HG03439 (cell line): ENCODE results near the gene FHAD1.
"Not testable (repeated sequence)": the region's sequence is repeated elsewhere in the genome, so short reads cannot be mapped to it uniquely, and the experiment has no call there.

ENCODE experiments used
- ATAC-seq: cut with Tn5 transposase; IDR thresholded peaks from one replicate; pipeline ENCODE4 v1.9.1; 2021; ENCODE audit warnings: mild to moderate bottlenecking, moderate library complexity; ENCODE audit not compliant: unreplicated experiment

The FHAD1 gene

DNA sequence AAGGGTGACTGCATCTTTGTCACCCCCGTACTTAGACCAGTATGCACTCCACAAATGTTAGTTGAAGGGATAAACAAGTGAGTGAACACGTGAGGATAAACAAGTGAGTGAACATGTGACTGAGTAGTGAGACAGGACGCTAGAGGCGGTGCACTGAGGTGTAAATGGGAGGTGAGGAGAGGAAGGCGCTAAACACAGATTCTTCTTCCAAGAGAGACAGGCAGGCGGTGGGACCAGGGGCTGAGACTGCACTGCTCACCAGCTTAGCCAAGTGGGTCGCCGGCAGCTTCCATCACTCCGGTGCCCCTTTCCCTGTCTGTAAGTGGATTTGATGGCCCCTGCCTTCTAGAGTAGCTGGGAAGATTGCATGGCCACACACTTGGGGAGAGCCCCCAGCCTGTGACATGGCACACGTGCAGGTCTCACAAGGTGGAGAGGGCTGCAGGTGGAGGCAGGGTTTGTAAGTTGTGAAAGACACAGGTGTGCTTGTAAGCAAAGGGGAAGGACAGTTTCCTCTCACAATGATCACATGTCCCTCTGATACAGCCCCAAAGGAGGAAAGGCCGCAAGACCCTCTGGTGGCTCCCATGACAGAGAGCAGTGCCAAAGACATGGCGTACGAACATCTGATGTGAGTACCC, 115.2 kb downstream of the FHAD1 start:
- ATAC-seq = no peak

DNA sequence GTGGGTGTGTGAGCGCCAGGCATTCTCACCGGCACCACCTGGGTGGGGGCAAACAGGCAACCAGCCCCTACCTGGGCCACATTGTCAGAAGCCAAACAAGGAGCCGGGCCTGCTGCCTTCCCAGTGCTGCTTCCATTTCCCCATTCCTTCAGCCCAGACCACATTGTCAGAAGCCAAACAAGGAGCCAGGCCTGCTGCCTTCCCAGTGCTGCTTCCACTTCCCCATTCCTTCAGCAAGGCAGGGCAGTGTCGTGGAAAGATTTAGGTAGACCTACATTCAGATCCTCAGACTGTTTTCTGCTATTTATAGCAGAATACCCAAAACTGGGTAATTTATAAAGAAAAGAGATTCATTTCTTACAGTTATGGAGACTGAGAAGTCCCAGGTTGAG, 115.7 kb downstream of the FHAD1 start:
- no peak for ATAC-seq

DNA sequence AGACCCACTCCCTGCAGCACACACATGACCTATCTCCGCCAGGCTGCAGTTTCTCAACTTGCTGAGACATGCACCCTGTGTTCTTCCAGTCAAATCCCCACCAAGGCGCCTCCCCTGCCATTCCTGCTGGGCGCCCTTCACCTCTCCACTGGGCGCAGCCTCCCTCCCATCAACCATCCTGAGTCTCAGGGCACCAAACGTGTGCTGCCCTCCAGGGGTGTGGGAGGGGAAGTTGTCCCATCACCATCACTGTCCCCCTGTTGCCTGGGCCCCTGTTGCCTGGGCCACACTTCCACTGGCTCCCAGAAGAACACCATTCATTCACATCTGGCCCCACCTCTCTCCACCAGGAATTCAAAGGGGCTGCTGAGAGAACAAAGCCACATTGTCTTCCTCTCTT, 117.7 kb downstream of the FHAD1 start:
- no peak for ATAC-seq

DNA sequence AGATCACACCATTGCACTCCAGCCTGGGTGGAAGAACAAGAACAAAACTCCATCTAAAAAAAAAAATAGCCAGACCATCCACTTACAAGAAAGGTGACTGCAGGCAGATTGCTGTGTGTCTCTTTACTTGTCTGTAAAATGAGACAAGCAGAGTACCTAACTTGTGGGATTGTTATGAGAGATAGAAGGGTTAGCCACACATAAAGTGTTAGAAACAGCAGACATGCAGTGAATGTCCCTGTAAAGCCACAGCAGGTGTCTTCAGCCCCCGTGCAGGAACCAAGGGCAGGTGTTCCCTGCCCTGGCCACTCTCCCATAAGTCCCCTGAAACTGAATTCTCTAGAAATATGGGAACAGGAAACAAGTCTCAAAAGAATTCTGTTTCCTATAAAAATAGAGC, 121.9 kb downstream of the FHAD1 start:
- no peak for ATAC-seq

DNA sequence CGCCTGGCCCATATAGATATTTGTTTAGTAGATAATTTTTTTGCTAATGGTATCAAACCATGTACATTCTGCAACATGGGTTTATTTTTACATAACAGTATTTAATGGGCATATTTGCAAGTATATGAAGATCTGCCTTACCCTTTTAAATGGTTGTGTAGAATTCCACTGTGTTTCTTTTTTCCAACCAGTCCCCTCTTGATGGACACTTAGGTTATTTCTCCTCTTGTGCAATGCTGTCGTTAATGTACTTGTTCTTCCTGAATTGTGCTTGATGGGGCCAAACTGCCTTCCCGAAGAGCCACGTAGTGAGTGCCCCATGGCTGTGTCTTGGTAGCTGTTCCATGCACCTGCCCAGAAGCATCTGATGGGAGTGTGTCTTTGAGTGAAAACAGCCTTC, 123.2 kb downstream of the FHAD1 start:
- ATAC-seq = no peak

DNA sequence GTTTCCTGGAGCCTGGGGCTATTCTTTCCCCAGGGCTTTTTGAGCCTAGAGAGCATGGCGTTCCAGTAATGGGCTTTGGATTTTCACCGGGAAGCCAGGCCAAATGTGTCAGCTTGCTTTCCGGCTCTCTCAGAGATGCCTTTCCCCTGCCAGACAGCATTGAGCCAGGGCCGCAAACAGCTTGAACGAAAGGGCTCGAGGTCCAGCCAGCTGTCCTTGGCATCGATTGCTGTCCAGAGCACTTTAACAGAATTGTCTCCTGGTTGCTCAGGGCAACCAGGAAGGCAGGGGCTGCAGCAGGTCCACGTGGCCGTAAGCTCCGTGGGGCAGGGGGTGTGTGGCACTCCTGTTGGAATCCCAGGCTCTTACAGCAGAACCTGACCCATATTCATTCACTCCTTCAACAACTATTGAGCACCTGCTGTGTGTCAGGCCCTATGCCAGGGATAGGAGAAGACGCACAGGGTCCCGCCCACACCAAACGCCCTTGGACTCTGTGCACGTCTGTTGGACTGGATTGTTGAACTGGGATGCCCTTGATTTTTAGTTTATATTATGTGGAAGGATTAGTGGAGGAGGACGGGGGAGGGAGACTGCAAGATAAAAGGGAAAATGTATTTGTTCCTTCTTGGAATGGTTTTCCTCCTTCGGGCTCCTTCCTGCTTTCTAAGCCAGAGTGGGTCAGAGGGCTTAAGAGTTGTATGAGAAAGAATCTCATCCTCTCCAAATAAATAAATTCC, 123.9 kb downstream of the FHAD1 start:
- ATAC-seq = no peak

DNA sequence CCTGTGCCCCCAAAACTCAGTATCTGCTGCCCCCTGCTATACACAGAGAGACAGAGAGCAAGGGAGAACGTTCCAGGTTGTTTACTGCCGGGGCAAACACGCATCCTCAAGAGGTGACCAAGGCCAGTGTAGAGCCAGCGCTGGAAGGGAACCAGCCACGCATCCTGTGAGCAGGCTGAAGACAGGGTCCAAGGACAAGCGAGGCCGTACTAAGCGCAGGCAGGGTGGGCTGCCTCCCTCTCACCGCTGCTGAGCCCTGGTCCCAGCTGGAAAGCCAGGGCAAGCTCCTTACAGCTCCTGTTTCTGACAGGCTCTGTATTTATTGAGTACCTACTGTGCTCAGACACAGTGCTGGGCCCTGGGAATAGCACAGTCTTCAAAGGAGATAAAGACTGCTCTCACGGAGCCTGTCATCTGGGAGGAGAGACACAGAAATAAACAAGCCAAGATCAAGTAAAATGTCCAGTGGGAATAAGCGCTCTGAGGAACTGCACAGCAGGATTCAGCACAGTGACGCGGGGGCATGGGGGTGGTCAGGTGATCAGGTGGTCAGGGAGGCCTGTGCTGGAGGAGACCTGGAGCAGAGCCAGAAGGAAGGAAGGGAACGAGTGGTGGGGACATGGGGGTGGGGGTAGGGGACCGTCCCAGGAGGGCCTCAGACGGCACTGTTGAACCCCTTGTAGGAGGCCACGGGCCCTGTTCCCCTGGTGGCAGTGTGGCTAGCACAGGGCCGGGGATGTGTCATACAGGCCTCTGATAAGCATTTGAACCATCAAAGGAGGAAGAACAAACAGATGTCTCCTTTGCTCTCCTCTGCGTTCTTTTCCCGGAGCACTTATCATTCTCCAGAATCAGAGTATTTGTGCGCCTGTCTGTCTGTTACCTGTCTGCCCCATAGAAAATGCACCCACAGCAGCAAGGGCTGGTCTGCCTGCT, 124.9 kb downstream of the FHAD1 start:
- ATAC-seq = no peak

DNA sequence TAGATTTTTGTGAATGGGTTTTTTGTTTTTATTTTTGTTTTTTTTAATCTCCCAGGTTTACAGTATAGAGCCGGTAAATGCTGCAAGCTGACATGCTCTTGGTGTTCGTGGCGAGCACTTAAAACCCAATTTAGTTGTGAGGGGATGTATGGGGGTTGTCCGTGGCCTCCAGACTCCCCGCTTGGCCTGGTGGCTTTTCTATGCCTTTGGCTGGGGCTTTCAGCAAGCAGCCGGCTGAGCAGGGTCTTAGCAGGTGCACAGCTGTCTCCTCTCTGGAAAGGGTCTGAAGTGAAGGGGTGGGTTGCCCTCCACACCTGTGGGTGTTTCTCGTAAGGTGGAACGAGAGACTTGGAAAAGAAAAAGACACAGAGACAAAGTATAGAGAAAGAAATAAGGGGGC, 131.7 kb downstream of the FHAD1 start:
- no peak for ATAC-seq

DNA sequence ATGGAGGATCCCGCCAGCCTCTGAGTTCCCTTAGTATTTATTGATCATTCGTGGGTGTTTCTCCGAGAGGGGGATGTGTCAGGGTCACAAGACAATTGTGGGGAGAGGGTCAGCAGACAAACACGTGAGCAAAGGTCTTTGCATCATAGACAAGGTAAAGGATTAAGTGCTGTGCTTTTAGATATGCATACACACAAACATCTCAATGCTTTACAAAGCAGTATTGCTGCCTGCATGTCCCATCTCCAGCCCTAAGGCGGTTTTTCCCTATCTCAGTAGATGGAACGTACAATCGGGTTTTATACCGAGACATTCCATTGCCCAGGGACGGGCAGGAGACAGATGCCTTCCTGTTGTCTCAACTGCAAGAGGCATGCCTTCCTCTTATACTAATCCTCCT, 132.1 kb downstream of the FHAD1 start:
- ATAC-seq = not testable (repeated sequence)

DNA sequence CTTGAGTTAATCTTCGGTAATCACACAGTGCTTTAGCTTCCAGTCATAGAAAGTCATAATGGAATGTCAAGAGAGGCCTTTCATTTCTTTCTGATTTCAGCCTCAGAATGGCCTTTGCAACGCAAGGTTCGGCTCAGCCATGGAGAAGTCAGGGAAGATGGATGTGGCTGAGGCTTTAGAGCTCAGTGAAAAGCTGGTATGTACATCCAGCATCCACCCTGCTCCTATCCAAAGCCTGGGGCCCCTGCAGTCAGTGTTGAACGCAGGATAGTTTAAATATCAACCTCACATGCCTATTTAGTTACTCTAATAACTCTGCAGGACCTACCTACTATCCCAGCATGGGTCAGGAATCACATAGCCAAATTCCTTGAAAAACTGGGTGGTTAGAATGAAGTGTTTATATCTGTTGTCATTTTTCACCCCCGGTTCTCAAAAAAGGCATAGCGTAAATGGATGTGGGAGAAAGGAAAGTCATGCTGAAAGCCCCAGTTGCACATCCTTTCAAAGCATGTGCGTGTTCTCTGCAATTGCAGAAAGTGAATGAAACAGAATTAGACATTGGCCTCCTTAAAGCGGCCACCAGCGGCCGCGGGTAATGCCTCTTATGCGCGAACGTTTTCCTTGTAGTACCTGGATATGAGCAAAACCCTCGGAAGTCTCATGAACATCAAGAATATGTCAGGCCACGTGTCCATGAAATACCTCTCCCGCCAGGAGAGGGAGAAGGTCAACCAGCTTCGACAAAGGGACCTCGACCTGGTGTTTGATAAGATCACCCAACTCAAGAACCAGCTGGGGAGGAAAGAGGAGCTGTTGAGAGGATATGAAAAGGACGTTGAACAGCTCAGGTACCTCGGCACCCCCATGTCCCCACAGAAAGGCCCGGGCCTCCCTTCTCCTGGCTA, 133.8 kb downstream of the FHAD1 start:
- no peak for ATAC-seq

DNA sequence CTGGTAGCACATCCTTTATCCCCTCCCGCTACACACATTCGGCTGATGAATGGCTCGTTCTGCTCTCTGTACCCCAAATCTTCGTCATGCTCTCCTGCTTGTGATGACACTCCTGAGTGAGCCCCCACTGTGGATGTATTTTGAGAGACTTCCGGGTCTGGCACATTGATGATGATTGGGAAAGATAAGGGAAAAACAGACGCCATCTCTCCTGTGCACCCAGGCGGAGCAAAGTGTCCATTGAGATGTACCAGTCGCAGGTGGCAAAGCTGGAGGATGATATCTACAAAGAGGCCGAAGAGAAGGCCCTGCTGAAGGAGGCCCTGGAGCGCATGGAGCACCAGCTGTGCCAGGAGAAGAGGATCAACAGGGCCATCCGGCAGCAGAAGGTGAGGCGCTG, 134.8 kb downstream of the FHAD1 start:
- ATAC-seq = no peak

DNA sequence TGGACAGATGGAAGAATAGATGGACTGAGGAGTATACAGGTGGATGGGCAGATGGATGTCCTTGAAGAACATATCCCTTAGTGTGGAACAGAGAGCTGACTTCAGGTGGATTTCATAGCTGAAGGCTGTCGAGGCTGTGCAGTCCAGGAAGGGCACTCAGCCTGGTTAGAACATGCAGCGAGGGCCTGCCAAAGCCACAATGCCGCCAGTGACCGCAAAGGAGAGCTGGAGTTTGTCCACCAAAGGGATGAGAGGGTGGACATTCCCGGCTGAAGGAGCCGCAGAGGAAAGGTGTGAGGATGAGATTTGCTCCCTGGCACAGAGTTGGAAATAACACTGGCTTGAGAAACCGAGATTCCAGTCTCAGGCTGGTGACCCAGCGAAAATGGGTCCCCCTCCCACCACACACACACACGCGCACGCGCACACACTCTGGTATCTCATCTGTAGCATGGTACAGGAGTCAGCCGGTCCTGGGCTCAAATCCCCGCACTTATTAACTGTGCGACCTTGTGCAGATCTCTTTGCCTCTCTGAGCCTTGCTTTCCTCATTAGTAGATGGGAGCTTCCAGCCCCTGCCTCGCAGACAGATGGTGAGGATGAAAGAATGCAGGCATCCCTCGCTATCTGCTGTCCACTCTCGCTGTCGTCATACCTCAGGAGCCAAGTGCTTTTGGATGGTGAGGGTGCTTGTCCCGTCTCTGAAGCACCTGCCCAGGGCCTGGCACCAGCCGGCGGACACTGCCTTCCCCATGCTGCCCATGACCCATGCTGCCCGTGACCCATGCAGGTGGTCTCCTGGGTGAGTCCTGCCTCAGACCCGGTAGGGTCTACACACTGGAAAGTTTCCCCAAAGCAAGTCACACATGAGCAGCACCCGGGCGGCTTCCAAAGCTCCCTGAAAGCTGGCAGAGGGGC, 135.8 kb downstream of the FHAD1 start:
- ATAC-seq = no peak

DNA sequence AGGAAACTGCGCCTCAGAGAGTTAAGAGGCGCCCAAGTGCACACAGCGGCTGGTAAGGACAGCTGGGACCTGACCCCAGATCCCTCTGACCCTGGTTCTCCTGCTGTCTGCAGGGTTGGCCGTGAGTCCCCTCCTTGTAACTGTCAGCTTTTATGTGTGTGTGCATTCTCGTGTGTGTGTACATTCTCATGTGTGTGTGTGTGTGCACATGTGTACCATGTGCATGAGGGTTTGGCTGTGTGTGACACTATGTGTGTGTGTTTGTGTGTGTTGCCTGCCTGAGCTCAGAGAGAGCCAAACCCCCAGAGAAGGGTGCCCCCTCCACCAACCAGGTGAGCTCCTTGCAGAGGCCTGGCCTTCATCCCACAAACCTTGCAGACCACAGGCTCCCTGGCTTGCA, 136.8 kb downstream of the FHAD1 start:
- ATAC-seq = no peak

DNA sequence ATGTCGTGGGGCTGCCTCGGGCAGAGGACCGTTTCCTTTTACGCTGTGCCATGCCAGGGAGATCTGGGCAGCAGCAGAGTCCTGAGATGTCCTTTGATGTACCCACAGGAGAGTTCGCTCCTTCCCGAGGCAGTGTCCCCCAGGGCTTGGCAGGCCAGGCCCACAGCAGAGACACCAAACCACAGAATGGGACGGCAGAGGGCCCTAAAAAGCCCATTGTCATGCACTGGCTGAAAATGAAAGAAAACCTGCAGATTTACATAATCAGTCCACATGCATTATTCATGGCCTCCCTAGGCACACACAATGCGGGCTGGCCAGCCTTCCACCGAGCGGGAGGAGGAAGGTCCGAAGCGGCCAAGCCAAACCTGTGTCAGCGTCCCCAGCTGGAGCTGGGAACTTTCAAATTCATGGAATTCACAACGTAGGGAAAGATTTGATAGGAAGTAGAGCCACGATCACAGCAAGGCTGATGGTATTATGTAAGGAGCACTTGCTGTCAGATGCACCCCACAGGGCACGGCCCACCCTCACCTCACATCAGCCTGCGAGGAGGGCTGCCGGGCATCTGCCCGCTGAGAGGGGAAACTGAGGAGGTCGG, 137.4 kb downstream of the FHAD1 start:
- no peak for ATAC-seq

DNA sequence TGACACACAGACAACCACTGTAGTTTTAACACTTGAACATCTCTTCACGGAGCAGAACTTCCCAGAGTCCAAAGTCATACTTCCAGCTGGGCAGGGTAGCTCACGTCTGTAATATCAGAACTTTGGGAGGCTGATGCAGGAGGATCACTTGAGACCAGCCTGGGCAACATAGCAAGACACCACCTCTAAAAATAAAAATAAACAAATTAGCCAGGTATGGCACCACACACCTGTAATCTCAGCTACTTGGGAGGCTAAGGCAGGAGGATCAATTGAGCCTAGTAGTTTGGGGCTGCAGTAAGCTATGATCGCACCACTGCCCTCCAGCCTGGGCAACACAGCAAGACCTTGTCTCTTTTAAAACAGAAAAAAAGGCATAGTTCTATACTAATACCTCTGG, 138.4 kb downstream of the FHAD1 start:
- no peak for ATAC-seq

DNA sequence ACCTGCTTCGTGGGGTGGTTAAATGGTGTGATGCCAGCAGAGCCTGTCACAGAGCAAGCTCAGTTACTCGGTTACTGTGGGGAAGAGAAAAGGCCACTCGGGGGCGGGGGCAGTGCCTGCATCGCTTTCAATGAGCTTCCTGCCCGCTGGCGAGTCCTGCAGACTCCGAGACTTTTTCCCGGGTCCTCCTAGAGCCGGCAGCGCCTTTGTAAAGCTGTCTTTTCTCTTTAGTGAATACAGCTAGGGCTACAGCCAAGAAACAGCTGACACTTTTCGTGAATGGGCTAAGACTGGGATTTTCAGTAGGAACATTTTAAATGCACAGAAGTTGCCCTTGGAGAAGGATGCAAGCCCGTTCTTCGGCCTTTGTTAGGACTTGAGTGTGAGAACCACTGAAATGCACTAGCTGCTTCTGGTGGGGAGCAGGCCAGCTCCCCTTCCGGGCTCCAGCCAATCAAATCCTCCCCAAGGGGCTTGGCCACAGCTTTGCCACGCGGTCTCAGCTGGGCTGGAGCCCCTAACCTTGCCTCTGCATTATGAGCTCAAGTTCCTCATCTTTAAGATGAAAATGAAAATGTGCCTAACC, 139.2 kb downstream of the FHAD1 start:
- no peak for ATAC-seq

DNA sequence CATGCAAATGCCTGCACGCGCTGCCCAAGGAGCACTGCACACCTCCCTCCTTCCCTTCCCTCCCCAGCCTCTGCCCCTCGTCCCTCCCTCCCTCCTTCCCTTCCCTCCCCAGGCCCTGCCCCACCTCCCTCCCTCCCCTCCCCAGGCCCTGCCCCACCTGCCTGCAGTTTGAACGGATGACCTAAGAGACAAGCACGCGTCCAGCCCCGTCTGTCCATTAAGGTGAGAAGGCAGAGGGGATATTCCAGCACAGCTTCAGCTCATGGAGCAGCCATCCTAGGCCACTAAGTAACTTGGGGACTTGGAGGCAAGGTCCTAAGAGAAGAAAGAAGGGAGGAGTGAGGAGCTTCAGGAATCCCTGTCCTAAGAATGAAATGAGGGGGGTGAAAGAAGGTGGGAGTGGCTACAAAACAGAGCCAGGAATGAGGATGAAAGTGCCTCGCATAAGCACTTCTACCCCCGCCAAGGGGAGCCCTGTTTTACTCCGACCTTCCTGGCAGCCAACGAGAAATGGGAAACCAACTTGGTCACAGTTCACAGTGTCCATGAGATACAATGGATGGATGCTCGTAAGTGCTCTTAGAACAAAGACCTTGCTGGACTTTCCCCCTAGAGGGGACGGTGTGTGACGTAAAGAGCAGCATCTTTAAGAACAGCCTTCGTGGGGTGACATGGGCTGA, 141.3 kb downstream of the FHAD1 start:
- no peak for ATAC-seq

DNA sequence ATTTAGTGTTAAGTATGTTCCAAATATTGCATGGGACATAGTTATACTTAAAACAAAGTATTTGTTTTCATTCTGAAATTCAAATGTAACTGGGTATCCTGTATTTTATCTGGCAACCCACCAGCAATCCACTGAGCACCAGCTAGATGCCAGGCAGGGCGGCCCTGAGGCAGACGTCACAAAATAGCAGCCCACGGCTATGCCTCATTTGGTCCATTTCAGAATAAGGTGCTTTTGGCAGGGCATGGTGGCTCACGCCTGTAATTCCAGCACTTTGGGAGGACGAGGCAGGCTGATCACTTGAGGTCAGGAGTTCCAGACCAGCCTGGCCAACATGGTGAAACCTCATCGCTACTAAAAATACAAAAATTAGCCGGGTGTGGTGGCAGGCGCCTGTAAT, 142.8 kb downstream of the FHAD1 start:
- not testable (repeated sequence) for ATAC-seq
